Activated CD8-positive, alpha-beta memory T cell treated with anti-CD3 and anti-CD28 coated beads for 48 hours (primary cell): ENCODE measurements around the gene FAM219A.
"Not testable (repeated sequence)": the region's sequence is repeated elsewhere in the genome, so short reads cannot be mapped to it uniquely, and the experiment has no call there.

Experiments
- DNase-seq, 3 experiments: peaks; one replicate each; pipeline ENCODE4 v3.0.0-alpha.2; 2020; ENCODE audit warnings: low read depth in 2 of 3, low spot score in 2 of 3

Gene FAM219A

GRCh38 chr9:34485822-34486221, 27.5 kb upstream of the FAM219A start:
- DNase-seq: no peak

GRCh38 chr9:34484678-34485077, 26.3 kb upstream of the FAM219A start:
- no peak for DNase-seq

- not testable (repeated sequence) for DNase-seq
Observed at GRCh38 chr9:34482746-34483145, 24.4 kb upstream of the FAM219A start.

GRCh38 chr9:34481620-34482019, 23.2 kb upstream of the FAM219A start:
- not testable (repeated sequence) for DNase-seq

DNA sequence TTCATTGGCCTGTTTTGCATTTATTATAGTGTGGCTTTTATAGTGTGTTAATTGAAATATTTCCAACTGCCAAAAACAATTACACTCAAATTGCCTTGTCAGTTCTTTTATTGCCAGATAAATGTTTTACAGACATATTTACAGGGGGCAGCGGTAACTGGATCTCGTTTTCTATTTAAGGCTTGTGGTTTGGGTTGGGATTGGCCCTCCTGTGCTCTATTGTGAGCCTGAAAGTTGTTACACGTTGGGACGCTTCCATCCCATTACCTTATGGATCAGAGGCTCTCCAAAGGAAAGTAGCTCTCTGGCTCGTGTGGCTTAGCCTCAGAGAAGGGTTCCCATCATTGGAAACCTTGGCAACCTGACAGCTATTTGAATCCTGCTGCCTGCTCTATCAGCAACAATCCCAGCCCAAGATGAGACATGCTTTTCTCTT, 21.1 kb upstream of the FAM219A start:
- DNase-seq: no peak

GRCh38 chr9:34477541-34477940, 19.2 kb upstream of the FAM219A start:
- no peak for DNase-seq

DNA sequence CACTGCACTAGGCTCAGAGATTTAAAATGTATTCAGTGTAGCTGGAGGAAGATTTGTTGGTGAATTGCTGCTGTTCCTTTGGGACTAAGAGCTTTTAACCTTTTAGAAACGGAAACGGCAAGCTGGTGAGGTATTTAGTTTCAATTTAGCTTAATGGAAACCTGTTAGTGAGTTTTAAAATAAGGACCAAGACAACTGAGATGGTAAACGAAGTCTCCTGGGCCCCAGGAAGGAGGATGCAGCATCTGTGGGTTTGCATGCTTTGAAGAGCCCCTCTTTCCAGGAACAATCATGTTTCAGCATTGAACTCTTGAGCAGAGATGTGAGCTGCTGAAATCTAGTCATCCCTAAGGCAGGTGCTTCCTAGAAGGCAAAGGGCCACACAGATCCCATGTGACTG, 16.7 kb upstream of the FAM219A start:
- DNase-seq: no peak

DNA sequence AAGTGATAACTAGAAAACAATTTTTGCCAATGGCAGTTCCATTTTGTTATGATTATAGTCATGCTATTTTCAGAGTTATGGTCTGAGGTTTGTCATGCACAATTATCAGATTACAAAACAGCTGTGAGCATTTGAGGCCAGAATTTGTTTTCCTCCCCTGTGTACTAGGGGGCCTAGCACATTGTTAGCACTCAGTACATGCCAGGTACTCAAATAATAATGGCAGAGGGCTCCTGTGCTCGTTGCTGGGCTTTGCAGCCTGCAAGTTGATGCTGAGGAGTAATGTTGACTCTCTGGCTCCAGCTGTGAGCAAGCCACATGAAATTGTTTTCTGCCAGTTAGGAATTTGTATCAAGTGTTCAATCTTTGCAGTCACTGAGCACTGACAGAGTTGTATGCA, 7.1 kb upstream of the FAM219A start:
- DNase-seq: no peak

DNA sequence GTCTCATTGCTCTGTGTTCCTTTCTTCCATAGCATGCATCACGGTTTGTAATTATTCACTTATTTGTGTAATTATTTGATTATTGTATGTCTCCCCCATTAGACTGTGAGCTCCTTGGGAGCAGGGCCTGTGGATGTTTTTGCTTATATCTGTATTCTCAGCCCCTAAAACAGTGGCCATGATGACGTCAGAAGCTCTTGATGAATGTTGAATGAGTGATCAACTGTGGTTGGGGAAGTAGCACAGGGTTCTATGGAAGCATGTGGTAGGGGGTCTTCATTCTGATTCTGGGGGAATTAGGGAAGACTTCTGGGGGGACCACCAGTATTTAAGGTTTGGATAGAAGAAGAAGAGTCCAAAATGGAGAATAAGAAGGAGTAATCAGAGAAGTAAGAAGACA, 6.2 kb upstream of the FAM219A start:
- no peak for DNase-seq

GRCh38 chr9:34463901-34464232, 5.5 kb upstream of the FAM219A start:
- DNase-seq: no peak

GRCh38 chr9:34463098-34463900, 4.9 kb upstream of the FAM219A start:
- no peak for DNase-seq

- no peak for DNase-seq
Observed at GRCh38 chr9:34459941-34460340, 1.6 kb upstream of the FAM219A start.

- DNase-seq: no peak
Observed at GRCh38 chr9:34459356-34459755, 986 bp upstream of the FAM219A start.

GRCh38 chr9:34458959-34459340, 580 bp upstream of the FAM219A start:
- no peak for DNase-seq

GRCh38 chr9:34457266-34458012, 931 bp downstream of the FAM219A start:
- no peak for DNase-seq

- no peak for DNase-seq
Observed at GRCh38 chr9:34456746-34457145, 1.6 kb downstream of the FAM219A start.

- DNase-seq: no peak
Observed at GRCh38 chr9:34456151-34456550, 2.2 kb downstream of the FAM219A start.

DNA sequence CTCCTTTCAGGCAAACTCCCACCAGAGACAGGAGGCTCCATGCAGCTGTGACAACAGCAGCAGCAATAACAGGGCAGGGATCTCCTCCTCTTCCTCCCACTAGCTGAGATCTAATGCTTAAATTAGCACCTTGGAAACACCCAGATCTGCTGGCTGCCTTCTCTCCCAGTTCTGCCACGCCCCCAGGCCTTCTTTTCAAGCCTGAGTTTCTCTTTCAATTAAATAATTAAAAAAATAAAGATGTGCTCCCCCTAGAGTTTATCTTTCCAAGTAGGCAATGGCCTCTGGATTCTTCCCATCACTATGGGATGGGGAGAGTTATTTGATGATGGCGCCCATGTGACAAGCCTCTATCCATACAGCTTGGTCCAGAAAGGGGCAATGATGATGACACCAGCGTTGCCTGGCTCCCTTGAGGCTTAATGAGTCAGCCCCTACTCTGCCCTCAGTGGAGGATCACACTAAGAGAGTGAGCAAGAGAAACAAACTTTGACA, 3.8 kb downstream of the FAM219A start:
- DNase-seq: no peak

DNA sequence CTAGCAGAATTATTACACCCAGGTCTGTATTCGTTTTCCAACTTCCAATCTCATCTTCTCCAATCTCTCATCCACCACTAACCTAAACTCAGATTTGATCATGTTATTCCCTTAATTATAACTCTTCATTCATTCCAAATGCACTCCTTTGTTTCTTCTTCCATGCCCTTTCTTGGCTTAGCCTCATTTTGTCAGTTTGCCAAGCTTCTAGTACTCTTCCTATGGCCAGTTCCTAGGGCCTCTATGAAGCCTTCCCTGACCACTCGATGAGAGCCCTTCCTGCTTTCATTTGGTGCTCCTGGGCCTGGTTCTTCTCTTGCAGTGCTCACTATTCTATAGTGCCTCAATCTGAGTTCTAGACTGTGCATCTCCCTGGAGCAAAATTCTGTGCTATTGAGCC, 5.8 kb downstream of the FAM219A start:
- no peak for DNase-seq

DNA sequence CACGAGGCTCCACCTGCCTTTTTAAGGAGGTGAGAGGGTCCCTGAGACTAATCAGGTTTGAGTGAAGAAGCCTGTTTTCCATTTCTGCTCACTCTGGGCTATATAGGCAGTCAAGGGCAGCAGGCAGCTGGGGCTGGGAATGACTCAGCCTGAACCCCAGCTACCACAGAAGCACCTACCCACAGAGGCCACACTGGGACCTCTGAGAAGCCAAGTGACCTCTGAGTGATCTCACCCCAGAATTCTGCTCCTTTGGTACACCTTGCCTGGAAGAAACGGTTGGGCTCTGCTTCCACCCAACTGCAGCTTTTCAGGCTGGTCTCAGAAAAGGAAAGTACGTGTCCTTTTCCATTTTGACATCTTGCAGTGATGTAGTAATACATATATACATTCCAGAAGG, 6.8 kb downstream of the FAM219A start:
- DNase-seq: no peak

DNA sequence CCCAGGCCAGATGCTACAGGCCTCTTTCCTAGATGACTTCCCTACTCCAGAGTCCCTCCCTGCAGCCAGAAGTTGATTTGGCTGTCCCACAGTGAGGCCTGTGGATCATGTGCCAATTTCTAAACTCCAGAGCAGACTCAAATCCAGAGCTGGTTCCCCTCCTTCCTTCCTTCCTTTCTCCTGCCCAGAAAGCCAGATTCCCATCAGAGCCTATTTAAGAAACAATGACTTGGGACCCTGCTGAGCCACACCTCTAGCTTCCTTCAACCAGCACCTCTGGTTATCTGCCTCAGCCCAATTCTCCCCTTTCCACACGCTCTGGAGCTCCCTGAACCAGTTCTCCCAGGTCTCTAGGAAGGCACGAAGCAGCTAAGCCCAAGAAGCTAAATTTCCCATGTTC, 7.2 kb downstream of the FAM219A start:
- no peak for DNase-seq

- DNase-seq: no peak
Observed at GRCh38 chr9:34450644-34451043, 7.7 kb downstream of the FAM219A start.

DNA sequence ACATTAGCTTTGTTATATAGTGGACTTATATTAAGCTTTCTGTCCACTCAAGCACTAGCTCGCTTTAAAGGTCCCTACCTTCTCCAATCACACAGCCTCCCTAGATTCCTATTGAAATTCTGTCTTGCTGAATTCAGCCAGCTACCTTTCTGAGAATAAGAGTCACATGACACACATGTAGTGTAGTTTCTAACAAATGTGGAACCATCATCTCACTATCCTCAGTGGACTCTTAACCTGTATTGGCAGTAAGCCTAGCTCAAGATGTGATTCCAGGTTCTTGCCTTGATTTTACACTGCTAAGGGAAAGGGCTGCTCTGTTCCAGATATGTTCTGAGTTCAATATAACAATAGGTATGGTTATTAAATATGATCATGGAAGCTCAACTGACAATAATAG, 11.4 kb downstream of the FAM219A start:
- no peak for DNase-seq
